K562 (cell line): ENCODE measurements around the gene UFSP2. TPM values are rescaled to one million over a fixed set of nuclear protein-coding genes. Genes with fewer than 3 reads are reported as not detected.

ENCODE experiments used
- ARID1B ChIP-seq: fragments of 450-650 bp; IDR thresholded peaks from 2 replicates; pipeline ENCODE4 v1.6.1; 2016; ENCODE audit warnings: antibody characterized with exemption, mild to moderate bottlenecking, inconsistent platforms
- EP400 ChIP-seq: fragments of 450-650 bp; IDR thresholded peaks from 2 replicates; pipeline ENCODE4 v1.6.1; 2017; ENCODE audit warnings: antibody characterized with exemption, mild to moderate bottlenecking, moderate library complexity
- MEIS2 ChIP-seq: fragments of 450-650 bp; IDR thresholded peaks from 2 replicates; pipeline ENCODE4 v1.6.1; 2014; ENCODE audit warnings: mild to moderate bottlenecking; ENCODE audit not compliant: partially characterized antibody
- NONO ChIP-seq, 2 experiments: fragments of 200-400 bp in 1 of 2; fragments of 450-650 bp in 1 of 2; formaldehyde crosslinking in 1 of 2; IDR thresholded peaks; 2 replicates each; pipeline ENCODE4 v1.6.1; 2017; ENCODE audit warnings: low read depth in 2 of 2, mild to moderate bottlenecking in 2 of 2, moderate library complexity in 2 of 2, low read length in 1 of 2
- PHF20 ChIP-seq: fragments of 450-650 bp; IDR thresholded peaks from 2 replicates; pipeline ENCODE4 v1.6.1; 2018; ENCODE audit not compliant: partially characterized antibody
- TEAD4 ChIP-seq, 2 experiments: sonication (generic) in 1 of 2; formaldehyde crosslinking in 1 of 2; IDR thresholded peaks; 2 replicates each; pipeline versions ENCODE4 v1.6.1 to v1.8.0; 2012 to 2022; ENCODE audit warnings: borderline replicate concordance in 1 of 2, inconsistent platforms in 1 of 2, low read length in 1 of 2, mild to moderate bottlenecking in 1 of 2, missing genetic modification reagents in 1 of 2
- ZFX ChIP-seq: sonication (generic); formaldehyde crosslinking; IDR thresholded peaks from 2 replicates; pipeline ENCODE4 v1.8.0; 2022; ENCODE audit warnings: mild to moderate bottlenecking, missing genetic modification reagents, moderate library complexity
- ZNF24 ChIP-seq: fragments of 450-650 bp; IDR thresholded peaks from 2 replicates; pipeline ENCODE4 v1.6.1; 2016
- ZNF384 ChIP-seq: IDR thresholded peaks from 2 replicates; pipeline ENCODE4 v1.6.1; 2012; ENCODE audit warnings: low read depth, low read length, improper control_type of control experiment
- polyA plus RNA-seq, 8 experiments: library from polyadenylated mRNA; depleted of rRNA in 4 of 8; stranded (reverse) in 5 of 8; unstranded in 3 of 8; fragments of >200 nt; fragmentation: Nextera tagmentation in 2 of 8; fragmentation: Illumina TruSeq in 1 of 8; extraction: Ambion mirVana in 2 of 8; extraction: Trizol in 1 of 8; gene quantifications; 2 replicates each; pipeline versions ENCODE4 v1.2.1 to v1.2.3, GENCODE V29; 2011 to 2014; ENCODE audit warnings: inconsistent platforms in 1 of 8, missing spikeins in 1 of 8
- total RNA-seq, 7 experiments: library from RNA; depleted of rRNA in 6 of 7; stranded (reverse); fragments of >200 nt in 6 of 7; fragmentation: Illumina TruSeq in 2 of 7; extraction: Trizol in 2 of 7; gene quantifications; 2 replicates each; pipeline versions ENCODE4 v1.2.1 to v1.2.3, GENCODE V29; 2011 to 2021; ENCODE audit warnings: low replicate concordance in 1 of 7
- TF ChIP-seq, protein P1 (sequence below), 2 experiments: fragments of 450-650 bp; formaldehyde crosslinking in 1 of 2; IDR thresholded peaks; 2 replicates each; pipeline versions ENCODE4 v1.4.0 to v1.6.1; 2014 to 2020; ENCODE audit warnings: mild to moderate bottlenecking in 2 of 2, borderline replicate concordance in 1 of 2, low read depth in 1 of 2
- TF ChIP-seq, protein P2 (sequence below): sonication (generic); formaldehyde crosslinking; IDR thresholded peaks from 2 replicates; pipeline ENCODE4 v1.8.1; 2023; ENCODE audit warnings: mild to moderate bottlenecking, missing genetic modification reagents

The UFSP2 gene
- total and polyA plus RNA-seq, 9 of the 15 experiments (the other 6 are each of a cell fraction or from before 2014, with no cell fraction given): 20.1 to 55.8 (median 26.6) TPM

DNA sequence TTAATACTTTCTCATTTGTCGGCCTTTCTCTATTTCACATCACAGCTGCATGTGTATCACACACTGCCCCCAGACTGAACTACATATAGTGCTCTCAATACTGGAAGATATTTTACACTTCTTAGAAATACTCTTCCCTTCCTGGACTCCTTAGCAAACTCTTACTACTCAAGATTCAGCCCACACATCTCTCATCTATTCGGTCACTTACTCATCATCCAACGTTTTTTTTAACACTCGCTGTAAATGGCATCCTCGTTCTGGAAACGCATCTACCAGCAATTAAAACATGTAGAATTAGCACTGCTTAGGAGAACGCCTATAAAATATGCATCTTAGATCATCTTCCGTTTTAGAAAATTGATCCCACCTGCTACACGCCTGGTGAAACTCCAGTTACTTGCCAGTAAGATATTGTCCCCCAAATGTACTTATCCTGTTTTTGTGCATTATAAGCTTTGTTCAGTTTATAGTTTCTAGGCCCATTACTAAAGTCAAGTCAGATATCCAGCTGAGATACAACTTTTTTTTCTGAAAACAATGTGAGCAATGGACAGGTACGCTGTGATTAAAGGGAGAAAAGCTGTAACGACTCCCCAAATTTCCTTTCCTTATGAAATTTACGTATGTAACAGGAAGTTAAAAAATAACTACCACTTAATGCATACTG lies 31.1 kb downstream of the UFSP2 start (continued):
- TF ChIP-seq, protein P1, sequence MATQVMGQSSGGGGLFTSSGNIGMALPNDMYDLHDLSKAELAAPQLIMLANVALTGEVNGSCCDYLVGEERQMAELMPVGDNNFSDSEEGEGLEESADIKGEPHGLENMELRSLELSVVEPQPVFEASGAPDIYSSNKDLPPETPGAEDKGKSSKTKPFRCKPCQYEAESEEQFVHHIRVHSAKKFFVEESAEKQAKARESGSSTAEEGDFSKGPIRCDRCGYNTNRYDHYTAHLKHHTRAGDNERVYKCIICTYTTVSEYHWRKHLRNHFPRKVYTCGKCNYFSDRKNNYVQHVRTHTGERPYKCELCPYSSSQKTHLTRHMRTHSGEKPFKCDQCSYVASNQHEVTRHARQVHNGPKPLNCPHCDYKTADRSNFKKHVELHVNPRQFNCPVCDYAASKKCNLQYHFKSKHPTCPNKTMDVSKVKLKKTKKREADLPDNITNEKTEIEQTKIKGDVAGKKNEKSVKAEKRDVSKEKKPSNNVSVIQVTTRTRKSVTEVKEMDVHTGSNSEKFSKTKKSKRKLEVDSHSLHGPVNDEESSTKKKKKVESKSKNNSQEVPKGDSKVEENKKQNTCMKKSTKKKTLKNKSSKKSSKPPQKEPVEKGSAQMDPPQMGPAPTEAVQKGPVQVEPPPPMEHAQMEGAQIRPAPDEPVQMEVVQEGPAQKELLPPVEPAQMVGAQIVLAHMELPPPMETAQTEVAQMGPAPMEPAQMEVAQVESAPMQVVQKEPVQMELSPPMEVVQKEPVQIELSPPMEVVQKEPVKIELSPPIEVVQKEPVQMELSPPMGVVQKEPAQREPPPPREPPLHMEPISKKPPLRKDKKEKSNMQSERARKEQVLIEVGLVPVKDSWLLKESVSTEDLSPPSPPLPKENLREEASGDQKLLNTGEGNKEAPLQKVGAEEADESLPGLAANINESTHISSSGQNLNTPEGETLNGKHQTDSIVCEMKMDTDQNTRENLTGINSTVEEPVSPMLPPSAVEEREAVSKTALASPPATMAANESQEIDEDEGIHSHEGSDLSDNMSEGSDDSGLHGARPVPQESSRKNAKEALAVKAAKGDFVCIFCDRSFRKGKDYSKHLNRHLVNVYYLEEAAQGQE (IDR thresholded peaks at IDR 0.05; ENCODE audit: borderline replicate concordance): 0 out of 2 replicates have a peak, but pooled peaks have one; percentile 3
- TF ChIP-seq, protein P1 (CRISPR knock-in tag; IDR thresholded peaks at IDR 0.05; ENCODE audit: low read depth): no peak
- TF ChIP-seq MEIS2 (peak; percentile 24), ARID1B (0 out of 2 replicates have a peak, but pooled peaks have one; percentile 8), ZNF384 (peak; percentile 46; the same call in 1 of the 2 replicates), ZFX (0 out of 2 replicates have a peak, but pooled peaks have one; percentile 14), ZNF24 (no peak), EP400 (0 out of 2 replicates have a peak, but pooled peaks have one; percentile 17), TEAD4 (IDR thresholded peaks at IDR 0.05; ENCODE audit: low read length) (0 out of 2 replicates have a peak, but pooled peaks have one; percentile 10), TEAD4 (CRISPR knock-in tag; IDR thresholded peaks at IDR 0.05; ENCODE audit: borderline replicate concordance) (no peak), NONO (IDR thresholded peaks at IDR 0.05; ENCODE audit: low read depth in 2 of 2, low read length in 1 of 2) (0 out of 4 replicates have a peak, but pooled peaks of 1 of the 2 experiments have one; percentile 6), PHF20 (no peak)
- TF ChIP-seq, protein P2, sequence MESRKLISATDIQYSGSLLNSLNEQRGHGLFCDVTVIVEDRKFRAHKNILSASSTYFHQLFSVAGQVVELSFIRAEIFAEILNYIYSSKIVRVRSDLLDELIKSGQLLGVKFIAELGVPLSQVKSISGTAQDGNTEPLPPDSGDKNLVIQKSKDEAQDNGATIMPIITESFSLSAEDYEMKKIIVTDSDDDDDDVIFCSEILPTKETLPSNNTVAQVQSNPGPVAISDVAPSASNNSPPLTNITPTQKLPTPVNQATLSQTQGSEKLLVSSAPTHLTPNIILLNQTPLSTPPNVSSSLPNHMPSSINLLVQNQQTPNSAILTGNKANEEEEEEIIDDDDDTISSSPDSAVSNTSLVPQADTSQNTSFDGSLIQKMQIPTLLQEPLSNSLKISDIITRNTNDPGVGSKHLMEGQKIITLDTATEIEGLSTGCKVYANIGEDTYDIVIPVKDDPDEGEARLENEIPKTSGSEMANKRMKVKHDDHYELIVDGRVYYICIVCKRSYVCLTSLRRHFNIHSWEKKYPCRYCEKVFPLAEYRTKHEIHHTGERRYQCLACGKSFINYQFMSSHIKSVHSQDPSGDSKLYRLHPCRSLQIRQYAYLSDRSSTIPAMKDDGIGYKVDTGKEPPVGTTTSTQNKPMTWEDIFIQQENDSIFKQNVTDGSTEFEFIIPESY: no peak
